ENCODE data around the gene UBR2.

UBR2 gene

DNA sequence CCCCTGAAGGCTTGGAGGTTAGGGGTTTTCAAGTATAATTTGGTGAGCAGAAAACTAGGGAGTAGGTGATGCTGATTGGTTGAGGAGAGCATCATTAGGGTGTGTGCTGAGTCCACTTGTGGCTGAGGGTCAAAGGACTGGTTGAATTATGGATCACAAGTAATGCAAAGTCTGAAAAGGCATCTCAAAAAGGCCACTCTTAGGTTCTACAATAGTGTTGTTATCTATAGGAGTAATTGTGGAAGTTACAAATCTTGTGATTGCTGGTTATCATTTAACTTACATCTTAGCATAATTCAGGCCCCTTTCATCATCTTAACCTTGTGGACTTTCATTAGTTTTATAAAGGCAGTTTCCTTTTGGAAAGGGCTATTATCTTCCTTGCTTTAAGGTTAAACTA is 60.8 kb downstream of the UBR2 start:
- Histone ChIP-seq H3K9ac (ENCODE audit: low read length) (no peak overlapping the region), H3K4me3 (ENCODE audit: low read length) (no peak overlapping the region), H3K4me1 (ENCODE audit: control insufficient read depth, insufficient read depth, low read length) (no peaks in the 10 kb centered on the region), H3K9me3 (ENCODE audit: control insufficient read depth, low read length) (no peaks in the 10 kb centered on the region), H3K27me3 (replicated peaks; ENCODE audit: control insufficient read depth, insufficient read depth, low read length) (no peaks in the 10 kb centered on the region), H3K36me3 (ENCODE audit: control insufficient read depth, insufficient read depth, low read length, severe bottlenecking) (peaks cover 40% of the 10 kb centered on the region)
- no peak for DNase-seq (ENCODE audit: low read depth)

DNA sequence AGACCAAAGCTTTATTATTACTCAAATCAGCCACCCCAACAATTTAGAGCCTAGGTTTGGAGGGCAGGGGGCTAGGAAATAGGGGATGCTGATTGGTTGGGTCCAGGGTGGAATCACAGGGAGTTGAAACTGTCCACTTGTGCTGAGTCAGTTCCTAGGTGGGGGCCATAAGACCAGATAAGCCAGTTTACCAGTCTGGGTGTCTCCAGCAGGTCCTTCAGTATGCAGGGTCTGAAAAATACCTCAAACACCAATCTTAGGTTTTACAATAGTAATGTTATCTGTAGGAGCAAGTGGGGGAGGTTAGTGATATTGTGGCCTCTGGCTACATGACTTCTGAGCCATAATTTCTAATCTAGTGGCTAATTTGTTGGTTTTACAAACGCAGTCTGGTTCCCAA is 63.2 kb downstream of the UBR2 start:
- Histone ChIP-seq H3K9me3 (ENCODE audit: control insufficient read depth, low read length) (no peaks in the 10 kb centered on the region), H3K4me3 (ENCODE audit: low read length) (no peak overlapping the region), H3K36me3 (ENCODE audit: control insufficient read depth, insufficient read depth, low read length, severe bottlenecking) (peaks cover 28% of the 10 kb centered on the region), H3K4me1 (ENCODE audit: control insufficient read depth, insufficient read depth, low read length) (peaks cover 7% of the 10 kb centered on the region), H3K9ac (ENCODE audit: low read length) (no peak overlapping the region), H3K27me3 (replicated peaks; ENCODE audit: control insufficient read depth, insufficient read depth, low read length) (no peaks in the 10 kb centered on the region)
- no peak for DNase-seq (ENCODE audit: low read depth)

DNA sequence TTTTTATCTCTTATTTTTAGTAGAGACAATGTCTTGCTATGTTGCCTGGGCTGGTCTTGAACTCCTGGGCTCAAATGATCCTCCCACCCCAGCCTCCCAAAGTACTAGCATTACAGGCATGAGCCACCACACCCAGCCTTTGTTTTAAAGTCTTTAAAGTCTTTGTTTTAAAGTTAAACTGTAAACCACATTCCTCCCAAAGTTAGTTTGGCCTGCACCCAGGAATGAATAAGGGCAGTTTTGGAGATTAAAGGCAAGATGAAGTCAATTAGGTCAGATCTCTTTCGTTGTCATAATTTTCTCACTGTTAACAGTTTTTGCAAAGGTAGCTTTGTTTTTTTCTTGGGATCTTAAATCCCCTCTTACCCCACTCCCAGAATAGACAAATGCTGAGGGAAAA is 63.8 kb downstream of the UBR2 start:
- Histone ChIP-seq H3K36me3 (ENCODE audit: control insufficient read depth, insufficient read depth, low read length, severe bottlenecking) (peaks cover 28% of the 10 kb centered on the region), H3K9ac (ENCODE audit: low read length) (no peak overlapping the region), H3K27me3 (replicated peaks; ENCODE audit: control insufficient read depth, insufficient read depth, low read length) (no peaks in the 10 kb centered on the region), H3K9me3 (ENCODE audit: control insufficient read depth, low read length) (no peaks in the 10 kb centered on the region), H3K4me1 (ENCODE audit: control insufficient read depth, insufficient read depth, low read length) (peaks cover 12% of the 10 kb centered on the region), H3K4me3 (ENCODE audit: low read length) (no peak overlapping the region)
- no peak for DNase-seq (ENCODE audit: low read depth)

DNA sequence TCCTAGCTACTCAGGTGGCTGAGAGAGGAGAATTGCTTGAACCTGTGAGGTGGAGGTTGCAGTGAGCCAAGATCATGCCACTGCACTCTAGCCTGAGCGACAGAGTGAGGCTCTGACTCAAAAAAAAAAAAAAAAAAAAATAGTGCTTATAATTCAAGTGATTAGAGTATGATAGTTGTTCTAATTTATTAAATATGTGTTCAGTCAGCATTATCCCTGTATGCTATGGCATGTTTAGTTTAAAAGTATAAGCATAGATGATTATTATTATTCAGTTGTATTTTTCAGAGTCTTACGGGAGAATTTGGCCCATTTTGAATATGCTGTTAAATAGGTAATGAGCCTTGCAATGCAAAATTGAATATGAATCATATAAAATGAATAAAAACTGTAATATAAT is 64.8 kb downstream of the UBR2 start:
- Histone ChIP-seq H3K27me3 (replicated peaks; ENCODE audit: control insufficient read depth, insufficient read depth, low read length) (no peaks in the 10 kb centered on the region), H3K9me3 (ENCODE audit: control insufficient read depth, low read length) (no peaks in the 10 kb centered on the region), H3K4me1 (ENCODE audit: control insufficient read depth, insufficient read depth, low read length) (peaks cover 12% of the 10 kb centered on the region), H3K4me3 (ENCODE audit: low read length) (no peak overlapping the region), H3K9ac (ENCODE audit: low read length) (no peak overlapping the region), H3K36me3 (ENCODE audit: control insufficient read depth, insufficient read depth, low read length, severe bottlenecking) (peaks cover 38% of the 10 kb centered on the region)
- DNase-seq (ENCODE audit: low read depth), result no peak

DNA sequence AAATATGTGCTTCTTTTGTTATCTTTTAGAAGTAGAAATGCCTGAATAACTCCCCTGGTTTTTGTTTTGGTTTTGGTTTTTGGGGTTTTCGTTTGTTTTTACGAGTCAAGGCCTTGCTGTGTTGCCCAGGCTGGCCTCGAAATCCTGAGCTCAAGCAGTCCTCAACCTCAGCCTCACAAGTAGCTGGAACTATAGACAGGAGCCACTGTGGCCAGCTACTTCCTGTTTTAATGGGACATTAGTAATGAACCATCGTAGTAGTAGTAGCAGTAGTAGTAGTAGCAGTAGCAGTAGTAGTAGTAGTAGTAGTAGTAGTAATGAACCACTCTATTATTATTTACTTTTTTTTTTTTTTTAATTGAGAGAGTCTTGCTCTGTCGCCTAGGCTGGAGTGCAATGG is 66.0 kb downstream of the UBR2 start:
- no peak for DNase-seq (ENCODE audit: low read depth)
- peaks cover 38% of the 10 kb centered on the region for H3K36me3 ChIP-seq (ENCODE audit: control insufficient read depth, insufficient read depth, low read length, severe bottlenecking)

DNA sequence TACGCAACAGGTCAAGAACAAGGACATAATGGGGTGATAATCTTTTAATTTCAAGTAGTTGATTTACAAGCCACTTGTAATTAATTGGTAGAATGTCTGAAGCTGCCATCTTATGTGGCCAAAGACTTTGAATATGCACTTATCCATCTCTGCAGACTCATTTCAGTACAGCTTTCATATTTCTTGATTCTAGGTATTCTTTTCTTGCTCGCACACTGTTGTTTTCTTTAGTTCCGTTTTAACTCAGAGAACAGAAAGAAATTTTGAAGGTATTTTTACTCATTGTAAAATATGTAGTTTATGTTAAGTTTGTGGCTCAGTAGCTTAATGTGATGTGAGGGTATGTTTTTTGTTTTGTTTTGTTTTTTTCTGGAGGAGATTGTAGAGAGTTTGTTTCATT is 73.9 kb downstream of the UBR2 start:
- Histone ChIP-seq H3K36me3 (ENCODE audit: control insufficient read depth, insufficient read depth, low read length, severe bottlenecking) (peaks cover 80% of the 10 kb centered on the region), H3K27me3 (replicated peaks; ENCODE audit: control insufficient read depth, insufficient read depth, low read length) (no peaks in the 10 kb centered on the region), H3K9ac (ENCODE audit: low read length) (no peak overlapping the region), H3K4me1 (ENCODE audit: control insufficient read depth, insufficient read depth, low read length) (no peaks in the 10 kb centered on the region), H3K4me3 (ENCODE audit: low read length) (no peak overlapping the region), H3K9me3 (ENCODE audit: control insufficient read depth, low read length) (no peaks in the 10 kb centered on the region)
- DNase-seq (ENCODE audit: low read depth), result no peak

More for the DNA sequence above, 66.0 kb downstream of the UBR2 start:
- Histone ChIP-seq H3K9ac (ENCODE audit: low read length) (no peak overlapping the region), H3K27me3 (replicated peaks; ENCODE audit: control insufficient read depth, insufficient read depth, low read length) (no peaks in the 10 kb centered on the region), H3K4me3 (ENCODE audit: low read length) (no peak overlapping the region), H3K4me1 (ENCODE audit: control insufficient read depth, insufficient read depth, low read length) (peaks cover 12% of the 10 kb centered on the region), H3K9me3 (ENCODE audit: control insufficient read depth, low read length) (no peaks in the 10 kb centered on the region)

DNA sequence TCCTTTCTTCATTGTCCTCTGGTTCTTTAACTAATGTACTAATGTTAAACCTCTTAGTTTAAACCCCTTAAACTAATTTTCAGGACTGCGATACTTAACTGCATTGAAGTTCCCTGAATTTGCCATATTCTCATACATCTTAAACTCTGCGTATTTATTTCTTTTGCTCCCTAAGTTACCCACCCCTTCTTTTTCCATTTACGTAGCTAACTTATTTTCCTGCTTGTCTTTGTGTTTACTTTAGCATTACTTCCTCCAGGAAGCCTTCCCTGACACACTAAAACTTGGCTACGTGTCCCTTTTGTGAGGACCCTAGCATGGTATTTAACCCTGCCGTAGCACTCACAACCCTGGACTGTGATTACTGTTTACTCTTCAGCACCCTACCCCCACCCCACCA is 79.0 kb downstream of the UBR2 start:
- Histone ChIP-seq H3K36me3 (ENCODE audit: control insufficient read depth, insufficient read depth, low read length, severe bottlenecking) (peaks cover 83% of the 10 kb centered on the region), H3K4me3 (ENCODE audit: low read length) (no peak overlapping the region), H3K4me1 (ENCODE audit: control insufficient read depth, insufficient read depth, low read length) (no peaks in the 10 kb centered on the region), H3K9me3 (ENCODE audit: control insufficient read depth, low read length) (no peaks in the 10 kb centered on the region), H3K27me3 (replicated peaks; ENCODE audit: control insufficient read depth, insufficient read depth, low read length) (no peaks in the 10 kb centered on the region), H3K9ac (ENCODE audit: low read length) (no peak overlapping the region)
- DNase-seq (ENCODE audit: low read depth), result no peak

DNA sequence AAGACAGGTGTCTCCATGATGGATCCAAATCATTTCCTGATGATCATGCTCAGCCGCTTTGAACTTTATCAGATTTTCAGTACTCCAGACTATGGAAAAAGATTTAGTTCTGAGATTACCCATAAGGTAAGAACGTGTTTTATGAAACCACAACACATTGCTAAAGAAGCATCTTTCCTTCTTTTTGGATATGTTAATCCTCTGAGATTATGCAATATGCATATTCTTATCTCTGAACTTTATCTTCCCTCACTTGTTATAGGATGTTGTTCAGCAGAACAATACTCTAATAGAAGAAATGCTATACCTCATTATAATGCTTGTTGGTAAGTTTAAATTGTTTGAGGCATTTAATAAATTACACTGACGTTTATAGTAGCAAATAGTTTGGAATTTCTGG is 80.4 kb downstream of the UBR2 start:
- H3K4me3 ChIP-seq (ENCODE audit: low read length), result no peak overlapping the region
- H3K27me3 ChIP-seq (replicated peaks; ENCODE audit: control insufficient read depth, insufficient read depth, low read length), result no peaks in the 10 kb centered on the region
- no peak for DNase-seq (ENCODE audit: low read depth)
- no peak overlapping the region for H3K9ac ChIP-seq (ENCODE audit: low read length)
- peaks cover 83% of the 10 kb centered on the region for H3K36me3 ChIP-seq (ENCODE audit: control insufficient read depth, insufficient read depth, low read length, severe bottlenecking)
- H3K4me1 ChIP-seq (ENCODE audit: control insufficient read depth, insufficient read depth, low read length), result no peaks in the 10 kb centered on the region
- H3K9me3 ChIP-seq (ENCODE audit: control insufficient read depth, low read length), result no peaks in the 10 kb centered on the region

DNA sequence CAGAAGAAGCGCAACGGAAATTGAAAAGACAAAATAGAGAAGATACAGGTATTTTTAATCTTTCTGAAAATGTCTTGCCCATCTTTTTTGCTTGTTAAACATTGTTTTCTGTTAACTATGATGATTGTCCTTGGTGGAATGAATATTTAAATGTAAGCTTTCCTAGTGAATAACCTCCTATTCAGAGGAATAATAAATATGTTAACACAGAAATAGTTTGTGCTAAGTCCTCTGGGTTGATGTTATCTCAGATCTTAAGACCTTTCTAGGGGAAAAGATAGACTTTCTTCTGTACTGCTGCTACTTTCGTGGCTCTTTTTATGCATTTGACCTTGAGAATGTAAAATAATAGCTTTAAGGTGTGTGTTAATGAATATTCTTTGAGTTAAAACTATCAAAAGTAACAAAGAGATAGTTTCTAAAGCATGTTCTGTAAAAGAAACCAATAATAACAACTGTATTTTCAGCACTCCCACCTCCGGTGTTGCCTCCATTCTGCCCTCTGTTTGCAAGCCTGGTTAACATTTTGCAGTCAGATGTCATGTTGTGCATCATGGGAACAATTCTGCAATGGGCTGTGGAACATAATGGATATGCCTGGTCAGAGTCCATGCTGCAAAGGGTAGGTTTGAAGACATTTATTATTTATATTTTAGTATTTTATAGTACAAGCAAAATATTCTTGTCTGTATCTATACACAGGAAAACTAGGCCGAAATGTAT is 88.4 kb downstream of the UBR2 start:
- H3K9me3 ChIP-seq (ENCODE audit: control insufficient read depth, low read length), result no peaks in the 10 kb centered on the region
- H3K27me3 ChIP-seq (replicated peaks; ENCODE audit: control insufficient read depth, insufficient read depth, low read length), result no peaks in the 10 kb centered on the region
- no peak for DNase-seq (ENCODE audit: low read depth)
- H3K4me3 ChIP-seq (ENCODE audit: low read length), result no peak overlapping the region
- H3K36me3 ChIP-seq (ENCODE audit: control insufficient read depth, insufficient read depth, low read length, severe bottlenecking), result peaks cover 89% of the 10 kb centered on the region
- no peaks in the 10 kb centered on the region for H3K4me1 ChIP-seq (ENCODE audit: control insufficient read depth, insufficient read depth, low read length)
- H3K9ac ChIP-seq (ENCODE audit: low read length), result no peak overlapping the region

DNA sequence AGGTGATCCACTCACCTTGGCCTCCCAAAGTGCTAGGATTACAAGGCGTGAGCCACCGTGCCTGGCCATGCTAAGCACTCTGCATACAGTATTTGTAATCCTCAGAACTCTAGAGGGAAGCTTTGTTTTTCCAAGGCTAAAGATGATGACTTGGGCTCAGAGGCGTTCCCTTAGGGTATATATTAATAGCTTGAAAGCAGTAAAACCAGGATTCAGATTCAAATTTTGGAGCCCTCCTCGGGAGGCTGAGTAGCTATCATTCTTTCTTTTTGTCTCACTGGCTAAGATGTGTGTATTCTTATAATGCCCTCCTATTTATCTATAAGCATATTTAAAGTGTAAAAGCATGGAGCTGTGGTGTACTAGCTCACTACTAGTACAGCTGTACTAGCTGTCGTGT is 90.0 kb downstream of the UBR2 start:
- no peaks in the 10 kb centered on the region for H3K9me3 ChIP-seq (ENCODE audit: control insufficient read depth, low read length)
- peaks cover 91% of the 10 kb centered on the region for H3K36me3 ChIP-seq (ENCODE audit: control insufficient read depth, insufficient read depth, low read length, severe bottlenecking)
- no peaks in the 10 kb centered on the region for H3K4me1 ChIP-seq (ENCODE audit: control insufficient read depth, insufficient read depth, low read length)
- H3K9ac ChIP-seq (ENCODE audit: low read length), result no peak overlapping the region
- no peak overlapping the region for H3K4me3 ChIP-seq (ENCODE audit: low read length)
- no peaks in the 10 kb centered on the region for H3K27me3 ChIP-seq (replicated peaks; ENCODE audit: control insufficient read depth, insufficient read depth, low read length)
- no peak for DNase-seq (ENCODE audit: low read depth)

DNA sequence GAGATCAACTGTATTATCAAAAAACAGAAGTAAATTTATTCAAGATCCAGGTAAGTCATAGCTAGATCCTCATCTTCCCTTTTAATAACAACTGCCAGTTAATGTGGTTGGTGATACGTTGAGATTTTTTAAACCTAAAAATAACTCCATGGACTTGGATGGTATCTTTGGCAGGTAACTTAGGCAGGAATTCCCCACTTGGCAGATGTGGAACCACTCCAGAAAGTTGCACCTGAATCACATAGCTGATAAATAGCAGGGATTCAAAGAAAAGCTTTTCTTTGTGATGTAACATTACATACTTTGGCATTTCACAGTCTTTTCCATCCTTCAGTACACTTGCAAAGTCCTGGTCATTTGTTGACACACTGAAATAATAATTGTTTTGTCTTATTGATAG is 96.0 kb downstream of the UBR2 start:
- no peaks in the 10 kb centered on the region for H3K4me1 ChIP-seq (ENCODE audit: control insufficient read depth, insufficient read depth, low read length)
- no peaks in the 10 kb centered on the region for H3K27me3 ChIP-seq (replicated peaks; ENCODE audit: control insufficient read depth, insufficient read depth, low read length)
- H3K36me3 ChIP-seq (ENCODE audit: control insufficient read depth, insufficient read depth, low read length, severe bottlenecking), result peaks cover 86% of the 10 kb centered on the region
- H3K4me3 ChIP-seq (ENCODE audit: low read length), result no peak overlapping the region
- H3K9me3 ChIP-seq (ENCODE audit: control insufficient read depth, low read length), result no peaks in the 10 kb centered on the region
- no peak for DNase-seq (ENCODE audit: low read depth)
- no peak overlapping the region for H3K9ac ChIP-seq (ENCODE audit: low read length)

DNA sequence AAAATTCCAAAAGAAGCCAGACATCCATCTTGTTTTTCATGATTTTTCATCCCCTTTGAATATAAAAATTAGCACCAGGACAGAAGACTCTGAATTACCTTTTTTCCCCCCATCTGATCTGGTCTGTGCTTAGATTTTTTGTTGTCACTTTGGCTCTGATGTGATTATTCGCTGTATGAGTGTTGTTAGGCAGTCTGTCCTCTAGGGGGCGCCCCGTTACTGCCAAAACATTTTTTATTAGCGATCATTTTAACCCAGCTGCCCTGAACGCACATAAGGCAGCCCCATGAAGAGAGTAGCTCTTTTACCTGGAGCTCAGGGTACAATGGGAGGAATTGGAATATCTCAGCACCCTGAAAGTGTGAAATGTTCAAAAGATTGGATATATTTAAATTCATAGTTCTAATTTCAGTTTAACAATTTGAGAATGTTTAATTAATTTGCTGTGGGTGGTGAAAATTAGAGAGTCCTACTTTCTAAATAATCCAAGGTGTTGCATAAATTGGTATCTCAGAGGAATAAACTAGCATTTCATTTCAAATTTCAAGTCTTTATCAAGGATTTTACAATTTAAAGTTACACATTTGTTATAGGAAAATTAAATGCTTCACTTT is 97.8 kb downstream of the UBR2 start:
- Histone ChIP-seq H3K9me3 (ENCODE audit: control insufficient read depth, low read length) (no peaks in the 10 kb centered on the region), H3K36me3 (ENCODE audit: control insufficient read depth, insufficient read depth, low read length, severe bottlenecking) (peaks cover 89% of the 10 kb centered on the region), H3K4me3 (ENCODE audit: low read length) (no peak overlapping the region), H3K4me1 (ENCODE audit: control insufficient read depth, insufficient read depth, low read length) (no peaks in the 10 kb centered on the region), H3K9ac (ENCODE audit: low read length) (no peak overlapping the region), H3K27me3 (replicated peaks; ENCODE audit: control insufficient read depth, insufficient read depth, low read length) (no peaks in the 10 kb centered on the region)
- peak; percentile 88 for DNase-seq (ENCODE audit: low read depth)

Measured in adipocyte (in vitro differentiated cells).